ENCODE measurements around the gene SP1. TPM values are rescaled to one million over a fixed set of nuclear protein-coding genes. Genes with fewer than 3 reads are reported as not detected.

The SP1 gene
- total RNA-seq, 4 donors from 2014 or later, result 54.0 to 85.7 (median 72.2) TPM

DNA sequence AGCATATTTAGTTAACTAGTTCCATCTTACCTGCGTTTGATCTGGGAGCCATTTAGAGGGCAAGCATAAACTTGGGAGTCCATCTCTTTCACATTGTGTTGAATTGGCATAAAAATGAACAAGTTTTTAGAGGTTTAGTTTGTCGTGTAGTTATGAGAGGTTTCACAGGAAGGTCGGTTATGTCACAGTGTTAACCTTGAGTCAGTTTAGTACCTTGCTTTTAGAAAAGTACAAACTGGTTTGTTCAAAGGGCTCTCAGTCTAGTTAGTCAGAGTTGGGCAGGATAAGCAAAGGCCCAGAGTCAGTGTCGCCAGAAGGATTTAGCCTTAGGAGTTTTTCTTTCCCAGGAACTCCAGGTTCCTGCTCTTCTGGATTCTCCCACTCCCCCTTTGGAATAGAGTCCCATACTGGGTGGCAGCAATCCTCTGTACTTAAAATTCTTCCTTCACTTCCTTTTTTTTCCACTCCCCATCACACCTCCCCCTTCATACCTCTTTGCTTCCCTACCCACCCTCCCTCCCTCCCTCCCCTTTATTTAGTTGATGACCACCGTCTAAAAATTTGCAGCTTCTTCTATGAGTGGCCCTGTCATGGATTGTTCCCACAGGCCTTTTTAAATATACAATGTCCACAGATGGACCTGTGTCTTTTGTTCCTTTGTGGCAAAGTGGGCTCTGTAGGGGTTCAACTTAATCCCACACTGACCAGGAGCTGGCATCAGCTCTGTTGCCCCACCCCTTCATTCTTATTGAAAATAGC is 84.0 kb downstream of the SP1 start:
- TF ChIP-seq POLR2AphosphoS5 (IDR thresholded peaks at IDR 0.05), result no peak
- TF ChIP-seq, protein P1, sequence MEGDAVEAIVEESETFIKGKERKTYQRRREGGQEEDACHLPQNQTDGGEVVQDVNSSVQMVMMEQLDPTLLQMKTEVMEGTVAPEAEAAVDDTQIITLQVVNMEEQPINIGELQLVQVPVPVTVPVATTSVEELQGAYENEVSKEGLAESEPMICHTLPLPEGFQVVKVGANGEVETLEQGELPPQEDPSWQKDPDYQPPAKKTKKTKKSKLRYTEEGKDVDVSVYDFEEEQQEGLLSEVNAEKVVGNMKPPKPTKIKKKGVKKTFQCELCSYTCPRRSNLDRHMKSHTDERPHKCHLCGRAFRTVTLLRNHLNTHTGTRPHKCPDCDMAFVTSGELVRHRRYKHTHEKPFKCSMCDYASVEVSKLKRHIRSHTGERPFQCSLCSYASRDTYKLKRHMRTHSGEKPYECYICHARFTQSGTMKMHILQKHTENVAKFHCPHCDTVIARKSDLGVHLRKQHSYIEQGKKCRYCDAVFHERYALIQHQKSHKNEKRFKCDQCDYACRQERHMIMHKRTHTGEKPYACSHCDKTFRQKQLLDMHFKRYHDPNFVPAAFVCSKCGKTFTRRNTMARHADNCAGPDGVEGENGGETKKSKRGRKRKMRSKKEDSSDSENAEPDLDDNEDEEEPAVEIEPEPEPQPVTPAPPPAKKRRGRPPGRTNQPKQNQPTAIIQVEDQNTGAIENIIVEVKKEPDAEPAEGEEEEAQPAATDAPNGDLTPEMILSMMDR (IDR thresholded peaks at IDR 0.05), result no peak
- TF ChIP-seq POLR2A (IDR thresholded peaks at IDR 0.05; ENCODE audit: low read depth), result no peak
- TF ChIP-seq EP300 (IDR thresholded peaks at IDR 0.05), result no peak
- H3K27me3 ChIP-seq, result no peaks in the 10 kb centered on the region
- intact Hi-C loops (cut with DNase I), result no loop called here
- H3K9me3 ChIP-seq, result no peaks in the 10 kb centered on the region
- H3K27ac ChIP-seq (replicated peaks in 1 of 4), result peak overlapping the region in 3 of 4 donors; percentile 8 to 39 (median 36)
- no peak for DNase-seq (ENCODE audit: extremely low spot score)
- WGBS, result 64% methylated on average over 5 of the region's 5 CpGs
- H3K4me1 ChIP-seq, result peaks cover 49 to 82% (median 66%) of the 10 kb centered on the region in 4 donors
- H3K36me3 ChIP-seq, result peaks cover 95 to 100% (median 100%) of the 10 kb centered on the region in 4 donors
- H3K4me3 ChIP-seq, result no peak overlapping the region

GRCh38 chr12:53464685-53465418 is 84.9 kb downstream of the SP1 start:
- Histone ChIP-seq H3K27me3 (no peaks in the 10 kb centered on the region), H3K27ac (replicated peaks in 1 of 4) (peak overlapping the region; percentile 8 to 39 (median 26)), H3K4me3 (no peak overlapping the region), H3K9me3 (no peaks in the 10 kb centered on the region), H3K36me3 (peaks cover 95 to 100% (median 100%) of the 10 kb centered on the region in 4 donors), H3K4me1 (peaks cover 47 to 84% (median 65%) of the 10 kb centered on the region in 4 donors)
- no peak for DNase-seq (ENCODE audit: extremely low spot score)
- 85% methylated on average over 11 of the region's 11 CpGs for WGBS
- intact Hi-C loops (cut with DNase I), result no loop called here
- TF ChIP-seq EP300 (IDR thresholded peaks at IDR 0.05), result no peak
- TF ChIP-seq, protein P1 (IDR thresholded peaks at IDR 0.05), result no peak
- no peak for TF ChIP-seq POLR2A (IDR thresholded peaks at IDR 0.05; ENCODE audit: low read depth)
- TF ChIP-seq POLR2AphosphoS5 (IDR thresholded peaks at IDR 0.05), result no peak

DNA sequence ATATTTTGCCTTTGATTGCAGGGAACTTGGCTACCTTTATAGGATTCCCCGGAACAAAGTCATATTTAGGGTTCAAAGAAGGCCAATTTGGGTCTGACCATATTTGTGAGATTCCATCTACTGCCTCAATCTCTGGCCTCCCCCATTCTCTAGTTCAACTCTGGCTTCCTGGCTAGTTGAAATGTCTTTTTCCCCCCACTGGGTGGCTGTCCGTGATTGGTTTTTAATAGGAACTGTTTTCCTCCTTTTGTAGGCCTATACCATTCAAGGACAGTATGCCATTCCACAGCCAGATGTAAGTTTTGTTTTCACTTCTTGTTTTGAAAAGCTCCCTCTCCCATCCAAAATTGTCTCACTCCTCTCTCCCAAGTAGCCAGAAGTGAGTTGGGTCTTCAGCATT is 85.7 kb downstream of the SP1 start:
- H3K27me3 ChIP-seq, result no peaks in the 10 kb centered on the region
- H3K4me3 ChIP-seq, result no peak overlapping the region
- TF ChIP-seq, protein P1 (IDR thresholded peaks at IDR 0.05), result no peak
- no peak for TF ChIP-seq EP300 (IDR thresholded peaks at IDR 0.05)
- no peak for TF ChIP-seq POLR2AphosphoS5 (IDR thresholded peaks at IDR 0.05)
- no peak for TF ChIP-seq POLR2A (IDR thresholded peaks at IDR 0.05; ENCODE audit: low read depth)
- intact Hi-C loops (cut with DNase I), result no loop called here
- H3K9me3 ChIP-seq, result no peaks in the 10 kb centered on the region
- DNase-seq (ENCODE audit: extremely low spot score), result no peak
- H3K4me1 ChIP-seq, result peaks cover 39 to 82% (median 61%) of the 10 kb centered on the region in 4 donors
- H3K36me3 ChIP-seq, result peaks cover 96 to 100% (median 100%) of the 10 kb centered on the region in 4 donors
- WGBS, result 41% methylated on average over 2 of the region's 2 CpGs
- H3K27ac ChIP-seq (replicated peaks in 1 of 4), result peak overlapping the region in 3 of 4 donors; percentile 17 to 39 (median 36)

Other genes starting within 250 kb of the SP1 start
- gene ZNF740, start 199.5 kb upstream of the SP1 start, total RNA-seq, result 10 to 100 TPM; 12.4 to 19.6 (median 15.3) TPM
- gene CSAD, start 199.3 kb upstream of the SP1 start, total RNA-seq, result 10 to 100 TPM; 10.8 to 27.8 (median 15.0) TPM
- gene ITGB7, start 172.9 kb upstream of the SP1 start, total RNA-seq, result 1 to 10 TPM; 1.1 to 1.8 (median 1.4) TPM
- gene RARG, start 148.0 kb upstream of the SP1 start, total RNA-seq, result 10 to 100 TPM; 10.3 to 26.1 (median 22.9) TPM
- gene ESPL1, start 111.9 kb upstream of the SP1 start, total RNA-seq, result 1 to 10 TPM in 1 of 4 donors, under 1 TPM in 3; under 0.01 to 2.0 (median 0.24) TPM
- 100 to 1,000 TPM; 446 to 812 (median 631) TPM for gene PFDN5, start 84.6 kb upstream of the SP1 start, total RNA-seq
- 10 to 100 TPM; 41.6 to 63.0 (median 46.2) TPM for gene MYG1, start 80.5 kb upstream of the SP1 start, total RNA-seq
- 10 to 100 TPM; 35.1 to 46.2 (median 38.3) TPM for gene AAAS, start 58.6 kb upstream of the SP1 start, total RNA-seq
- not detected for gene SP7, start 43.8 kb upstream of the SP1 start, total RNA-seq
- gene AMHR2, start 43.7 kb downstream of the SP1 start, total RNA-seq, result under 1 TPM in 2 of 4 donors, not detected in 2; 0.33 to 0.92 TPM
- 10 to 100 TPM; 47.8 to 77.6 (median 65.3) TPM for gene PRR13, start 61.6 kb downstream of the SP1 start, total RNA-seq
- 100 to 1,000 TPM; 275 to 374 (median 365) TPM for gene PCBP2, start 71.9 kb downstream of the SP1 start, total RNA-seq
- 10 to 100 TPM; 12.6 to 20.1 (median 18.9) TPM for gene MAP3K12, start 119.3 kb downstream of the SP1 start, total RNA-seq
- gene TARBP2, start 121.1 kb downstream of the SP1 start, total RNA-seq, result 10 to 100 TPM; 12.7 to 16.6 (median 12.9) TPM
- gene NPFF, start 127.3 kb downstream of the SP1 start, total RNA-seq, result not detected
- 10 to 100 TPM; 23.5 to 43.6 (median 37.1) TPM for gene ATF7, start 246.2 kb downstream of the SP1 start, total RNA-seq